HG03571 (cell line): ENCODE results near the gene UMODL1.

ENCODE experiments used
- ATAC-seq: cut with Tn5 transposase; IDR thresholded peaks from one replicate; pipeline ENCODE4 v1.9.1; 2021; ENCODE audit not compliant: unreplicated experiment

Gene UMODL1, protein sequence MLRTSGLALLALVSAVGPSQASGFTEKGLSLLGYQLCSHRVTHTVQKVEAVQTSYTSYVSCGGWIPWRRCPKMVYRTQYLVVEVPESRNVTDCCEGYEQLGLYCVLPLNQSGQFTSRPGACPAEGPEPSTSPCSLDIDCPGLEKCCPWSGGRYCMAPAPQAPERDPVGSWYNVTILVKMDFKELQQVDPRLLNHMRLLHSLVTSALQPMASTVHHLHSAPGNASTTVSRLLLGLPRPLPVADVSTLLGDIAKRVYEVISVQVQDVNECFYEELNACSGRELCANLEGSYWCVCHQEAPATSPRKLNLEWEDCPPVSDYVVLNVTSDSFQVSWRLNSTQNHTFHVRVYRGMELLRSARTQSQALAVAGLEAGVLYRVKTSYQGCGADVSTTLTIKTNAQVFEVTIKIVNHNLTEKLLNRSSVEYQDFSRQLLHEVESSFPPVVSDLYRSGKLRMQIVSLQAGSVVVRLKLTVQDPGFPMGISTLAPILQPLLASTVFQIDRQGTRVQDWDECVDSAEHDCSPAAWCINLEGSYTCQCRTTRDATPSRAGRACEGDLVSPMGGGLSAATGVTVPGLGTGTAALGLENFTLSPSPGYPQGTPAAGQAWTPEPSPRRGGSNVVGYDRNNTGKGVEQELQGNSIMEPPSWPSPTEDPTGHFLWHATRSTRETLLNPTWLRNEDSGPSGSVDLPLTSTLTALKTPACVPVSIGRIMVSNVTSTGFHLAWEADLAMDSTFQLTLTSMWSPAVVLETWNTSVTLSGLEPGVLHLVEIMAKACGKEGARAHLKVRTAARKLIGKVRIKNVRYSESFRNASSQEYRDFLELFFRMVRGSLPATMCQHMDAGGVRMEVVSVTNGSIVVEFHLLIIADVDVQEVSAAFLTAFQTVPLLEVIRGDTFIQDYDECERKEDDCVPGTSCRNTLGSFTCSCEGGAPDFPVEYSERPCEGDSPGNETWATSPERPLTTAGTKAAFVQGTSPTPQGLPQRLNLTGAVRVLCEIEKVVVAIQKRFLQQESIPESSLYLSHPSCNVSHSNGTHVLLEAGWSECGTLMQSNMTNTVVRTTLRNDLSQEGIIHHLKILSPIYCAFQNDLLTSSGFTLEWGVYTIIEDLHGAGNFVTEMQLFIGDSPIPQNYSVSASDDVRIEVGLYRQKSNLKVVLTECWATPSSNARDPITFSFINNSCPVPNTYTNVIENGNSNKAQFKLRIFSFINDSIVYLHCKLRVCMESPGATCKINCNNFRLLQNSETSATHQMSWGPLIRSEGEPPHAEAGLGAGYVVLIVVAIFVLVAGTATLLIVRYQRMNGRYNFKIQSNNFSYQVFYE

DNA sequence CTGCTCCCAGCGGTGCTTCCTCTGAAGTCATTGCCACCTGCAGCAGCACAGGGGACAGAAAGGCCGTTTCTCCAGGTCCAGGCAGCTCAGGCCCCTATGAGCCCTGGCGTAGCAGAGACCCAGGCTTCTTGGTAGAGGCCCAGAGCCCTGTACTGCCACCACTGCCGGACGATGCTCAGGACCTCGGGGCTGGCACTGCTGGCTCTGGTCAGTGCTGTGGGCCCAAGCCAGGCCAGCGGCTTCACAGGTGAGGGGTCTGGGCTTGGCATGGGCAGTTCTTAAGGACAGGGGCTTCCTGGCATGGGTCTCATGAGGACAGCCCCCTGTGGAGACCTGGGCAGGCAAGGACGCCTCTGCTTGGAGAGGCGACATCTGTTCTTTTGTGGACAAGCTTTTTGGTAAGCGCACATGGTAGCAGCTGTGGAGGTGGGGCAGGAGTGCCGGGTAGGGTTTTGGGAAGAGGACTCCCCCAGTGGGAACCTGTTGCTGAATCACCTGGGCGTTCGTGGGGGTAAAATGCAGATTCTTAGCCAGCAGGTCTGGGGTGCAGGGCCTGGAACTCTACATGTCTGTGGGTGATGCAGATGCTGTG lies at the start of gene UMODL1:
Gene UMODL1 (plus strand): TSS at position 172 of the 592 bp plus-strand sequence. CDS start 0 bp downstream, at position 172.
- no peak for ATAC-seq

DNA sequence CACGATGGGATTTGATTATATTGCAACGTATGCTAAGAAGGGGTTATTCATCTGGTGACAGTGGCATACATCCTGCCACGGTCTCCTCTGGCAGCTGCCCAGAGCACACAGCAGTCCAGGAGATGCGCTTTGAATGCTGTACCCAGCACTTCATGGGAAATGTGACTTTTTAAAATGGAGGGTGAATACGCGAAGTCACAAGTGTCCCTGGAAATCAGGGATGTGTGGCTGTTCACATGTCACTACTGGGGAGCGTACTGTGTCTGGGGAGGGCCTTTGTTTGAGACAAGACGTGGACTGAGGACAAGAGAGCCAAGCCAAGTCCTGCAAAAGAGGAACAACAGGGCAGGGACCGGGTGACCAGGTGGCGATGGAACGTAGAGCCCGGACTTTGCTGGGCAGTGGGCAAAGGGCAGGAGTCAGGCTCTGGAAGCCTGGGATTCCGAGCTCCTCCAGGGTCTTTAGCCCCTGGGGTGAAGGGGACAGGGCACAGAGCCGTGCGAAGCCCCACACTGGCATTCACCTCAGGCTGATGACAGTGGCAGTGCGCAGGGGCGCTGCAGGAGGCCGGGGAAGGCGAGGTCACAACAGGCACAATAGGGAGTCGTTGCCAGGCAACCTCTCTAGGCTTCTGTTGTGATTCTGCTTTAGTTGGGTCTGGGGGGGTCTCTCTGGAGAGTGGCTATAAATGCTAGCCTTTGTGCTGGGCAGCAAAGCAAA lies 49.6 kb upstream of the UMODL1 start:
- no peak for ATAC-seq

DNA sequence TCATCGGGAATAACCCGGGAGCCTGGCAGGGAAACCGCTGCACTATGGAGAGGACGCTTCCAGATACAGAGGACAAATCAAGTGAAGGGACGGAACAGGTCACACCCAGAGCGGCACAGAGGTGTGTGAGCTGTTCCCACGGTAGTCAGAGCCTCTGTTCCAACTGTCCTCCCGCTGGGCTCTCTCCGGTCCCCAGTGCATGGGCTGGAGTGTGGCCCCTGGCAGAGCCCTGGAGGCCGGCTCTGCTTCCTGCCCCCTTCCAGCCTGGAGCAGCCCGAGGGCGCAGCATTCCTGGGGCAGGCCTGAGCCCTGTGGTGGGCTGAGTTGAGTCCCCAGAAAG lies 49.1 kb upstream of the UMODL1 start:
- ATAC-seq, result no peak

DNA sequence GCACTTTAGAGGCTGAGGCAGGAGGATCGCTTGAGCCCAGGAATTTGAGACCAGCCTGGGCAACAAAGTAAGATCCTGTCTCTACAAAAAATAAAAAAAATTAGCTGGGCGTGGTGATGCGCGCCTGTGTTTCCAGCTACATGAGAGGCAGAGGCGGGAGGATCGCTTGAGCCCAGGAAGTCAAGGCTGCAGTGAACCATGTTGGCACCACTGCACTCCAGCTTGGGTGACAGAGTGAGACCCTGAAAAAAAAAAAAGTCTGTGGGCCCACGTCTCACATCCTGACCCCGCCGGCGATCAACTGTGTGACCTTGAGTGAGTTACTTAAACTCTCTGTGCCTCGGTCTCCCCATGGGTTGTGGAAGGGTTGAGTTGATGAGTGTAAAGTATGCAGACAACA lies 48.2 kb upstream of the UMODL1 start:
- no peak for ATAC-seq

DNA sequence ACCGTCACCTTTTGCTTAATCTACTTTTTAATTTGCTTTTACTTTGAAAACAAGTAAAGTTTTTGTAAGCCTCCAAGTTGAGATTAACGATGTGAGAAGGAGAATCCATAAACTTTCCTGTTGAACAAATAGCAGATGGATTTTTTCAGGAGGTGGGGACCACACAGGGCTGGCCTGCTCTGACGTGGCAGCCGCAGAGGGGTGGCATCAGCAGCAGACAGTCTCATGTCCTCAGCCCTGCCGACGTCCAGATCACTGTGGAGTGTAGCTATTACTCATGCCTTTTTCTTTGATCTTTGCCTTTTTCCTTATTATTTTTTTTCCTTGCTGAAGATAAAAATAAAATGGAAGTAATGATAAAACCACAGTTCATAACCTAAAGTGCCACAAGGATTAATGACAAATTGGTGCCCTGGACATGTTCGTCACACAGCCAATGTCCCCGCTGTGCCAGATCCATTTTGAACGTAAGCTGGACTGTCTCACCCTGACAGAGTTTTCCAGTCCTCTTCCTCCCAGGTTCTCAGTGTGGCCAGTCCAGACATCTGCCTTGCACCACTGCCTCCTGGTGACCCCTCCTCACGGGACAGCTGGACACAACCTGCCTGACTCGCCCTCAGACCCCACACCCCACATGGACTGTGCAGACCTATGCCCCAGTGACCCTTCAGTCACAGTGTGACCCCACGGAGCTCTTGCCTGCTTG lies 45.6 kb upstream of the UMODL1 start:
- no peak for ATAC-seq

DNA sequence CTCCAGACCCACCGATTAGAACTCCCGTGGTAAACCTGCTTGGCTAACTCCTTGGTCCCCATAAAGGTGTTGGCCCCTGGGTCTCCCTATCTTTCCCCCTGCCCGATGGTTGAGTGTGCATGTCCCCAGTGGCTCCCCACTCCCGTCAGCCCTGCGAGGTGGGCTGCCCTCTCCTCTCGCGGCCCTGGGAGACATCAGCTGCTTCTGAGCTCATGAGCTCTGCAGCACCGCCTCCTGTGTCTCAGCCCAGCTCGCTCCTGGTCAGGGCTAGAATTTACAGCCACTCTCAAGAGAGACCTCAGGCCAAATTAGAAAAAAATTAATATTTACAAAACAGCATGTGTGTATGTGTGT lies 45.1 kb upstream of the UMODL1 start:
- no peak for ATAC-seq

DNA sequence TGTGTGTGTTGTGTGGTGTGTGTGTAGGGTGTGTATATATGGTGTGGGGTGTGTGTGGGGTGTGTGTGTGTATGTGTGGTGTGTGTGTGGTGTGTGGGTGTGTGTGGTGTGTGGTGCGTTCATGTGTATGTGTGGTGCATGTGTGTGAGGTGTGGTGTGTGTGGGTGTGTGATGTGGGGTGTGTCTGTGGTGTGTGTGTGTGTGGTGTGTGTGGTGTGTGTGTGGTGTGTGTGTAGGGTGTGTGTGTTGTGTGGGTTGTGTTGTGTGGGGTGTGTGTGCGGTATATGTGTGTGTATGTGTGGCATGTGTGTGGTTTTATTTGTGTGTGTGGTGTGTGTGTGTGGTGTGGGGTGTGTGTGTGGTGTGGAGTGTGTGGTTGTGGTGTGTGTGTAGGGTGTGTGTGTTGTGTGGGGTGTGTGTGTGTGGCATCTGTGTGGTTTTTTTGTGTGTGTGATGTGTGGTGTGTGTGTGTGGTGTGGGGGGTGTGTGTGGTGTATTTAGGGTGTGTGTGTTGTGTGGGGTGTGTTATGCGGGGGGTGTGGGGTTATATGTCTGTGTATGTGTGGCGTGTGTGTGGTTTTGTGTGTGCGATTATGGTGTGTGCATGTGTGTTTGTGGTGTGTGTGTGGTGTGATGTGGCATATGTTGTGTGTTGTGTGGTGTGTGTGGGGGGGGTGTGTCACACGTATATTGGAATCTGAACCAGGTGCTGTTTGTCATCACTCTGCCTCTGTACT lies 43.9 kb upstream of the UMODL1 start:
- ATAC-seq, result no peak

DNA sequence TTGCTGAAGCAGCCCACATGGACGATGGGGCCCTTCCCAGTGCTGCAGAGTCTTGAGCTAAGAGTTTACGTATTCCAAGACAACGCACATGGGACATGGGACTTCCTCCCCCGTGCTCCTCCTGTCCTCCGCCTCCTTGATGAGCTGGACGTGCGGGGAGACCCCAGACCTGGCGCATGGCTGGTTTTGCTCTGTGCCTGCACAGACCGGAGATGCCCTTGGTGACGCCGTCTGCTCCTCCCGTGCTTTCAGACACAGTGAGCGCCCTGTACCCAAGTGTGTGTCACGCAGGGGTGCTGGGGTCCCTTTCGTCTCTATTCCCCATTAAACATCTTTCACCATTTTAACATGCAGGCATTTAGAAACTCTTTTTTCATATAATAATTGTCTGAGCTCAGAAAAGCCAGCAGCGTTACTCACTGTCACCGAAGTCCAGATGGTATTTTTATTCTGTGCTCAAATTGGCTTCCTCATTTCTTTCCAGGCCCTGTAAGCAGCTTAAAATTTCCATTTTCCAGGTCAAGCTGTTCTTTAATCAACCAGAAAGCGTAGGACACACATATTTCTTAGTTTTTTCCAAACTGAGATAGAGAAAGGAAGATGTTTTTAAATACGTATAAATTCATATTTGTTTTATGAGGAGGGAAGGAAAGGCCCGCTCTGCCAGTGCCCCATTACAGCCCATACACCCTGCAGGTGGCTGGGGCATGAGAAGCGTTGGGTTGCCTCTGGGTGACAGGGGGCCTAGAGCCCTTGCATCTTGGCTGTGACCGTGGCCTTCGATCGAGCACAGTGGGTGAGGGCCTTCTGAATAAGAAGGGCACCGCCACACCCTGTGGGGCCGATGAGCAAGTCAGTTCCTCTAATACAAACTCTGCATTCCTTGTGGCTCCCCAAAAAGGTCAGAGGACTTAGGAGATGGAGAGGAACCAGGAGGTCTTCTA lies 43.0 kb upstream of the UMODL1 start:
- no peak for ATAC-seq

DNA sequence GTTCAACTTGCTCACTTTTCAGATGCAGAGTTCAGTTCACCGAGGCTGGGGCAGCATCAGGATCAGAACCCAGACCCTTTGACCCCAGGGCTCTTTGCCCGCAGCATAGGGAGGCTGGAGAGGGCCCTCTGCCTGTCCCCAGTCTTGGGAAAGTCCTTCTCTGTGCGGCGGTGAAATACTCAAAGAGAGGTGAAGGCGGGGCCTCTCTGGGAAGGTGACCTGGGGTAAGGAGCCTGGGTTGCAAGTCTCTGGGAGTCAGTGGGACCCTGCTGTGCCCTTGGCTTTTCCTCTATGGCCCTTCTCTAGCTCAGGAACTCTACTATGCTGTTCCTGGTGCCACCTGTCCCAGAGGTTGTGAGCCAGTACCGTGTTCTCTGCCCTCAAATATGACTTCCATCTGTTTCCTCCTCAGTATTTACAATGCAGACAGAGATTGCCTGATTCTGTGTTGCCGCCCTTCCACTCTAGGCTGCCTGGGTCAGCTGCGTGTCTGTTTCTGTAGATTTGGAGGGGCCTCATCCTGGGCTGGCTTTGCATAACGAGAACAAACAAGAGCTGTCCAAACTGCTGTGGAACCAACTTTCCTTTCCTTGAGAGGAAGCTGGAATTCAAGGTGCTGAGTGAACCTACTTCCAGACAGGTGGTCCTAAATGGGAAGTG lies 42.2 kb upstream of the UMODL1 start:
- no peak for ATAC-seq

DNA sequence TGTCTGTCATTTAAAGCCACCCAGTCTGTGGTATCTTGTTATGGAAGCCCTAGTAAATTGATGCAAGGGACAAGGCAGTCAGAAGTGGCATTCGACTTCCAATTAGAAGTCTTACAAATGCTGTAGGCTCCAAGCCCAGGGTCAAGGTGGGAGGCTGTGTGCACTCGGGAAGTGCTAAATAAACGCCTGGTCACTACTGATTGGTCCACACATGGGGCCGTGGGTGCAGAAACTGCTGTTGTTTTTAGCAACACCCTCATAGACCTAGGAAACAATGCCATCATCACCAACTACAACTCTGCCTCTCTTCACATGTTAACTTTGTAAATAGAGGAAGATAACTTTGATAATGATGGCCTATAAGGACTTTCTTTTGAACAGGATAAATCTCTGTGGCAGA lies 40.8 kb upstream of the UMODL1 start:
- no peak for ATAC-seq

DNA sequence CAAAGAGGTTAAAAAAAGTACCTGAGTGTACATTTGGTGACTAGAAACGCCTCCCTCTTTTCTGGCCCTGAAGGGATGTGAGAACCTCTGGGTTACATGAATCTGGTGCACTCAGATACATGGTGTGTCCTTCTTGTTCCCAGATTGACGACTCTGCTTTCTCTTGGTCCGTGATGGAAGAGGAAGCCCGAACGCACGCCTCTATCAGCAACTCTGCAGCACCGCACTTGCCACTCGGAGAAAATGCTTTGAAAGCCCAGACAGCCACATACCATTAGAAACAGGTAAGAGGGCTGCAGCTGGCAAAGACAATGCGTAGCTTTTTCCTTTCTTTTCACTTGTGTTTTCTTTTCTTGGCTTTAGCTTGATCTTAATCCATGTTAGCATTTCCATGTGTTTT lies 39.9 kb upstream of the UMODL1 start:
- no peak for ATAC-seq

DNA sequence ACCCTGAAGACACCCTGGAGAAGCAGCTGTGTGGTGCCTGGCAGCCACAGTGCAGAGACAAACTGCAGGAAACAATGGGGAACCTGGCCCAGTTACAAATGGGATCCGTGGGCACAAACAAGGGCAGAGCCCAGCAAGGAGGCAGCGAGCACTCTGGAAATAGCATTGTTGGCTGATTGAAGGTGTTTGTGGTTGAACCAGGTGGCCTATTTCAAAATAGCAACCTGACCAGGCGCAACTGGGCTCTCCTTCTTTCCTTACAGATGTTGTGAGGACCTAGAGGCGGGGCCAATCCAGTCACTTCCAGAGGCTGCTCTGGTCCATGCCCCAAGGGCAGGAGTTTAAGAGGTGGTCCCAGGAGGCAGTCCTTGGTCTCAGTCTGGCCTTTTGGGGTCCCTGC lies 39.3 kb upstream of the UMODL1 start:
- ATAC-seq, result no peak

DNA sequence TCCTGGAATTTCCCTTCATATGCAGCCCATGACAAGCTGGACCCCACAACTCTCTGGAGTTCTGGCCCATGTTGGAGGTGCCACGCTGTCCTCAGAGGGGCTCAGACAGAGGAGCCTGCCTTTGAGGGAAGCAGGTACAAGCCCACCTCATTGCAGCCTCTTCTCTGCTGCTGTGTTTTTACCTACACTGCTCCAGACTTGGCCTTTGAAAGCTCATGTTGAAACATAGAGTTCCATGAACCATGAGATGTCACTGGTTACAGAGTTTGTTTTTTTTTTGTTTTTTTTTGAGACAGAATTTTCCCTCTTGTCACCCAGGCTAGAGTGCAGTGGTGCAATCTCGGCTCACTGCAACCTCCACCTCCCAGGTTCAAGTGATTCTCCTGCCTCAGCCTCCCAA lies 38.9 kb upstream of the UMODL1 start:
- no peak for ATAC-seq

DNA sequence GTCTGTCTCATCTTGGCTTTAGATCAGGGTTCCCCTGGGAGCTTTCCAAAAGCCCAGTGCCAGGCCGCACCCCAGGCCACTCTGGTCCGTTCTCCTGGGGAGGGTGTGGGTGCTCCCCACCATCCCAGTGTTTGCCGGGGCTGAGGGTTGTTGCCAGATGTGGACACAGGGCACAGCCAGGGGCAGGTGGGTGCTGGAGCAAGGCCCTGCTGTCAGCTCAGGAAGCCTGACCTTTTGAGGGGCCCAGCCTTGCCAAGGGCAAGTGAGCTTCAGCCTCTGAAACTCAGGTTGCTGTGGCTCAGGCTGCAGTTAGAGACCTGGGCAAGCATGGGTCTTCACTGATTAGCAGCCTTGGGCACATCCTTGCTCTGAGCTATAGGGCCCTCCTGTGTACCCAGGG lies 38.1 kb upstream of the UMODL1 start:
- ATAC-seq, result no peak

DNA sequence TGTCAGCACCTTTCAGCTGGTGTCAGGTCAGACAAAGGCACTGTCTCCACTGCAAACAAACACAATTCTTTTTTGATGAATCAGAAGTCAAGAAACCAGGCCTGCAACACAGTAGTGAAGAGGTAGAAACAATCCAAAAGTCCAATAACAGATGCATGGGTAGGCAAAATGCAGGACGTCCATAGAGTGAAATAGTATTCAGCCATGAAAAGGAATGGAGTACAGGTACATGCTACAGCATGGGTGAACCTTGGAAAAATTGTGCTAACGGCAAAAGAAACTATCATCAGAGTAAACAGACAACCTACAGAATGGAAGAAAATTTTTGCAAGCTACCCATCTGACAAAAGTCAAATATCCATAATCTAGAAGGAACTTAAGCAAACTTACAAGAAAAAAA lies 34.8 kb upstream of the UMODL1 start:
- no peak for ATAC-seq

DNA sequence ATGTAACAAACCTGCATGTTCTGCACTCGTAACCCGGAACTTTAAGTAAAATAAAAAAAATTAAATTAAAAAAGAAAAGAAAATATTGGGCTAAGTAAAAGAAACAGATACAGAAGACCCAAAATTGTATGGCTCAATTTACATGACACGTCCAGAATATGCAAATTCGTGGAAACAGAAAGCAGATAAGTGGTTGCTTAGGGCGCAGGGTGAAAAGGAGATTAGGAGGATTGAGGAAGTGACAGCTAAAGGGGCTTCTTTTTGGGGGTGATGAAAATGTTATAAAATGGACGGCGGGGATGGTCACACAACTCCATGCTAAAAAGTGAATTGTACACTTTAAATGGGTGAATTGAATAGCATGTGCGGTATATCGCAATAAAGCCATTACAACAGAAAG lies 33.6 kb upstream of the UMODL1 start:
- no peak for ATAC-seq

DNA sequence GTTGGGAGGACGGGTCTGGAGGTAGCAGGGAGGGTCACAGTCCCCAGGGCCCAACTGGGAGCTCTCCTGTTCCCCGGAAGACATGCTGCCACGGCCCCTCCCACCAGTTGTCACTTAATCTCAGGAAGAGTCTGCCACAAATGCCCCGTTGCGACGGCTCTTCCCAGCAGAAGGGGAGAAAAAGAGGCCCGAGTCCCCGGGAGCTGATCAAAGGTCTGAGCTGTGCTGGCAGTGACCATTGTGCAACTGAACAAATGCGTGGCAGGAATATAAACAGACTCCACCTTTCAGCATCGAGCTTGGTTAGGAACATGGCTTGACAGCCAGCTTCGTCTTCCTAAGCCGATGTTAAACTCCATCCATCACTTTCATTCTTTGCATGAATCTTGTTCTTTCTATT lies 33.2 kb upstream of the UMODL1 start:
- no peak for ATAC-seq

DNA sequence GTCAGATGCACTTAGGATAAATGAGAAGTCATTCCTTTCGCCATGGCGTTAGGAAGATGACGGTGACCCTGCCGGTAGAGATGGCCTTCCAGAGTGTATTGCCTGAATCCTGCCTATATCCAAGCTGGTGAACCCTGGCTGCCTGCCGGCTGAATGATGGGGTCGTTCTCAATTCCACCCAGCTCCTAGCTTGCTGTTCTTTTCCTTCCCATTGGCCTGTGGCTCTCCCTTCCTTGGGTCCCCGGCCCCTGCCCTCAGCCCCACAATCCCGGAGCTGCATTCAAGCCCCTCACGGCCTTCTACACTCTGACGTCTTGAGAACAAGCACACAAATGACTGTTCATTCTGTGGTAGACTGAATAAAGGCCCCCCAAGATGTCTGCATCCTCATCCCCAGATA lies 32.7 kb upstream of the UMODL1 start:
- ATAC-seq, result no peak
